Measurements from ENCODE around the gene MGAT4B.
A peak's percentile ranks its signal among the peaks of the same experiment; 100 is the strongest.

Gene MGAT4B

GRCh38 chr5:179825655-179826182, 19.1 kb upstream of the MGAT4B start:
- no peak for DNase-seq

DNA sequence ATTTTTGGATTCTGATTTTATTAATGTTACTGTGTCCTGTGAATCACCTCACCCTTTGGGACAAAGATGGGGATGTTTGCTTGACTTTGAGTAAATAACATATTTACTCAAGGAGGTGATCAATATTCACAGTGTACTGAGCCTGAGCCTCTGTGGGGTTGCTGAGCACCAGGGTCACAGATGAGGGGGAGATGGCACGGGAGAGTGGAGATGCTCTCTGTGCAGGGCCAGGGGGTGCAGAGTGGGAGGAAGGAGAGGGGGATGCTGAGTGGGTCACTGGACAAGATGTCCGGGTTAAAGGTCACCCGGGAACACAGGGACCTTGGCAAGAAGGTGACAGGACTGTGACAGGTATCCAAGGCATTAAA, 18.1 kb upstream of the MGAT4B start:
- DNase-seq, result no peak

- DNase-seq, result no peak
Measured at GRCh38 chr5:179823937-179824744, 17.5 kb upstream of the MGAT4B start.

DNA sequence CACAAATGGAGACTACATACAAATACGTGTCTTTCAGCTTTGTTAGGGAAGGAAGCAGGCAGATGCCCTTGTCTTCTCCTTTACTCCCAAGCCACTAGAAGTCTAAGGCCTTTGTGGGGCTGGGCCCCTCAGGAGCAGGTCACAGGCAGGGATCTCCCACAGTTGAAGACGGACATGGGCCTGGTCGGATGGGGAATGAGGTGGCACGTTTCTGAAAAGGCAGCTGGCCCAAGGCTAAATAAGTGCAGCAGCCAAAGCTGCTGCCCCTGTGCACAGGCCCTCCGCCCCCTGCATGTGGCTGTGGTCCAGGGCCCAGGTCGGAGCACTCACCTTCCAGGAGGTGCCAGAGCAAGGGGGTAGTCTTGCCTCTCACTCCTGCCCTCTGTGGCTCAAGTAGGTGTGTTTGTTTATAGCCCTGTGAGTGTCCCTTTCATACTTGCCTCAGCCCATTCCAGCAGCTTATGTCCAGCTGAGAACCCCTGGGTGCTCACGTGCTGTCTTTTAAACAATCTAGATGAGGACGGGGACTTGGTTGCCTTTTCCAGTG, 15.9 kb upstream of the MGAT4B start:
- no peak for DNase-seq

DNA sequence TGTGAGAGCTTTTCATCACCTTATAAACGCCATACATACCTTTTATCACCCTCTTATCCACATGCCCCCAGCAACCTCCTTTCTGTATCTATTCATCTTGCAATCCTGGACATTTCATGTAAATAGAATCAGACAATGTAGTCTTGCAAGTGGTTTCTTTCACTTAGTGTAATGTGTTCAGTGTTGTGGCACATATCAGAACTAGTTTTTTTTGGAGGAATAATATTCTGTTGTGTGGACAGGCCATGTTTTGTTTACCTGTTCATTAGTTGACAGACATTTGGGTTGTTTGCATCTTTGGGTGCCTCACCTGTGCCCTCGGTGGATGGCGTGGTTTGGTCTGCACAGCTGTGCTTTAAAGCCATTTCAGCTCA, 15.4 kb upstream of the MGAT4B start:
- no peak for DNase-seq

DNA sequence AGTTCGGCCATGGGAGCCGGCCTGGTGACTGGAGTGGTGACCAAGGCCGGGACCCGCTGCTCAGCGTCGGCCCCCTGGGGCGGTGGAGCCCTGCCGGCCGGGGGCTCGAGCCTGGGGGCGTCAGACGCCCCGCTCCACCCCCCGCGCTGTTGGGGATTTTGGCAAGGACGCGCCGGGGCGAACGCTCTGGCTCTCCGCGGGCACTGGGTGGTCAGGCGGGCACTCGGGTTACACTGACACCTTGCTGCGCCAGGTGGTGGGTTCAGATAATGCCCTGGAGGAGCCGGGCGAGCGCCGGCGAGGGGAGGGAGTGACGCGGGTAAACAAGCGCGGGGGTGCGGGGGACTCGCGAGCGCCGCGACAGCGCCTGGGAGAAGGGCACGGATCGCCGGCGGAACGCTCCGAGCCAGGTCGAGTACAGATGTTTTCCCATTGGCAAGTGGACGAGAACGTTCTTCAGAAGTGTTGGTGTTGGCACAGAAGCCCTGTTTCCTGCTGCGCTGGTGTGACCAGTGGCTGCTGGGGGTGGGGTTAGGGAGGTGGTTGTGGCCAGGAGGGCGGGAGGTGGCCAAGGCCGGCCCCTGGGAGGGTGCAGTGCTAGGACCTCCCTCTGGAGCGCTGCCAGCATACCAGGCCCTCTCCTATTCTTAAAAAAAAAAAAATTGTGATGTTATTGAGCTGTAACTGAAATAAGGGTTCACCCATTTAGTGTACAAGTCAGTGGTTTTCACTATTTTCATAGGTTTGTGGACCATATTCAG, 14.8 kb upstream of the MGAT4B start:
- peak; percentile 96 for DNase-seq

GRCh38 chr5:179820483-179821297, 14.0 kb upstream of the MGAT4B start, which contains the start of gene SQSTM1:
SQSTM1 (plus strand) TSS chr5:179820905; CDS start chr5:179820937, 32 bp downstream.
- peak; percentile 87 for DNase-seq

DNA sequence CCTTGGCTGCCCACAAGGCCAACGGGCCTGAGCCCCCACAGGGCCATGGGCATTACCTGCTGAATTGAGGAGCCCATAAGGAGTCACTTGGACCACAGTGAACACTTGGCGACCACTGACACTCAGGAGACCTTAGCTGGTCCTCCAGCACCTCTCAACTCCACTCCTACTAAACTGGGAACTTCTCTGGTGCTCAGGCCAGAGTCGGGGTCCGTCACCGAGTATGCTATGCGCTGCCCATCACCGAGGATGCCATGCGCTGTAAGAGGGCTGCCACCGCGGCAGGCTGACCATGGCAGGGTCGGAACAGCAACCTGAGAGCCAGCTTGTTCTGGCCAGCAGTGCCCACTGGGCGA, 13.4 kb upstream of the MGAT4B start:
- no peak for DNase-seq

DNA sequence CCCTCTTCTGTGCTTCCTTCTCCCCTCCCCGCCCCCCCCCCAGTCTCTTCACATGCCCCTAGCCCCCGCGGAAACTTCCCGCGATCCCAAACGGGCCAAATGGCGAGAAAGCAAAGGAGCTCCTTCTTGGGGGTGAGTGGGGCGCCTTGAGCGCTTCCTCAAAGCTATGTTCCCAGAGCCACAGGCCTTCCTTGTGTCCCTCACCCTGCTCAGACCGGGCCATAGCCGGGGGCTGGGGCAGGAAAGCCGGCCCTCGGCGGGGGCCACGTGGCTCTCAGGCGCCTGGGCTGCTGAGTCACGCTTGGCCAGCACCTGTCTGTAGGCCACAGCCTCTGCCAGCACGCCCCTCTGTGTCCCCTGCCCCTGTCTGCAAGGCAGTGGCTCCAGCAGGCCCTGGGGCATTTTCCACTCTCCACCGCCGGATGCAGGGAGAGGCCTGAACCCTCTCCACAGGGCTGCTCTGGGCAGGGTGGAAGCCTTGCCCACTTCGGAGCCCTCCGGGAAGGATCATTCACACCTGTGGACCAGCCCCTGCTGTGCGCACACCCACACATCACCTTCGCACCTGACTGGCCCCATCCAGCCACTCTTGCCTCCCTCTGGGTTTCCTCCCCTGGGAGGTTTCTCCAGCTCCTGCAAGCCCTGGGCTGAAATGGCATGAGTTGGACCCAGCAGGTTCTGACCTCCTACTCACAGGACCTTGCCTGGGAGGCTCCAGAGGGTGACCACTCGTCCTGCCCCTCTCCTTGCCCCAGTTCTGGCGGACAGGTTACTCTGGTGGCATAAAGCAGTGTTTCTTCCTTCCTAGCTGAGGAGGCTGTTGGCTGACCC, 12.8 kb upstream of the MGAT4B start:
- peak; percentile 67 for DNase-seq

GRCh38 chr5:179818746-179819295, 12.2 kb upstream of the MGAT4B start:
- peak; percentile 90 for DNase-seq

DNA sequence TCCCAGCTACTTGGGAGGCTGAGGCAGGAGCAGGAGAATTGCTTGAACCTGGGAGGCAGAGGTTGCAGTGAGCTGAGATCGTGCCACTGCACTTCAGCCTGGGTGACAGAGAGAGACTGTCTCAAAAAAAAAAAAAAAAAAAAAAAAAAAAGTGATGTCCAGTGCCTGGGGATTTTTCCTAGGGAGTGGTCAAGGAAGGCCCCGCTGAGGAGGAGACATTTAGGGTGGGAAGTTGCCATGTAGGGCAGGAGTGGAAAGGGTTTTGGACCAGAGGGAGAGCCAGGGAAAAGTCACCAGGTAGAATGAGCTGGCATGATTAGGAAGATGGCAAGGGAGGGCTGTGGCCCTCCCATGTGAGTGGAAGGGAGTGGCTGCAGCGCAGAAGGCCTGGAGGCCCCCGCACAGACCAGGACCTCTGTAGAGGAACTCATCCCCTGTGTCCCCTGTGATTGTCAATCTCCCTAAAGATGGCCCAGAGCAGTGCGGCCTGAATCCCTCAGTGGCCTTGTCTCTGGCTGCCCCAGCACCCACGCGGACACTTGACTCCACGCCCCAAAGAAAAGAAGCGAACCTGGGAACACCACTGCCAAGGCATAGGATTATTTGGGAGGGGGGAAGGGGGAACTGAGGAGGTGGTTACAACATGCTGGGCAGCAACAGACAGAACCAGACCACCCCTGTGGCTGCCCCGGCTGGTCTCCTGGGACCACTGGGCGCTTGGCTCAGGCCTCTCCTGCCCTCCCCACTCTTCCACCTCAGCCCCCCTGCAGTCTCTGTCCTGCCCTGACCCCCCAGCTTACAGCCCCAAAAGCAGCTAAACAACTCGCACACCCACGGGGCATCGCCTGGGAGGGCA, 11.5 kb upstream of the MGAT4B start:
- DNase-seq, result peak; percentile 27

GRCh38 chr5:179817470-179817840, 10.8 kb upstream of the MGAT4B start:
- no peak for DNase-seq

GRCh38 chr5:179816796-179817469, 10.3 kb upstream of the MGAT4B start:
- DNase-seq, result peak; percentile 32

GRCh38 chr5:179816401-179816795, 9.7 kb upstream of the MGAT4B start:
- no peak for DNase-seq

DNA sequence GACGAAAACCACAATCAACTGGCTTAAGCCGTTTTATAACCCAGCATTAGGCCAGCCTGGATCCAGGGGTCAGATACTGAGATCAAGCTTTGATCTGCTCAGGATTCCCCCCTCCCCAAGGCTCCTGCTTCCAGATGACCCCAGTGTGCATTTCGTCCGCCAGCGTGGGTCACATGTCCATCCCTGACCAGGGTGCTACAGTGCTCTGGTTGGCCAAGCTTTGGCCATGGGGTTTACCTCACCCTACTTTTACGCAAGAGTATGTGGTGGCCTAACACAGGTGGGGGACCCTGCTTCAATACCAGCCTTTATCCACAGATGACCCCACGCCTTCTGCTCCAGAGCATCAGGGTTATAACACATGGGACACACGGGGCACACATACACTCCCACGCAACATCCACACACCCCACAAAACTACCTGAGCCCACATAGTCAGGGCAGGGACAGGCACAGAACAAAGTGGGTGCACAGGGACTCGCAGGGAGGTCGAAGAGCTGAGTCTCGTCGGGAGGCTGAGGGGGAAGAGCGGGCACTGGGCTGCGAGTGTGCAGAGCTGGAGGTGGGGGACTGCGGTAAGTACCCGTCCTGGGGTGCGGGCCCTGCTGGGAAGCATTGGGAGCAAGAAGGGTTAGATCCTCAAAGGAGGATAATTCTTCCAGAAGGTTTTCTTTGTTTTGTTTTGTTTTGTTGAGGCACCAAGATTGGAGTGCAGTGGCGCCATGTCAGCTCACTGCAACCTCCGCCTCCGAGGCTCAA, 9.0 kb upstream of the MGAT4B start:
- DNase-seq, result no peak

- no peak for DNase-seq
Measured at GRCh38 chr5:179814090-179814489, 7.4 kb upstream of the MGAT4B start.

- no peak for DNase-seq
Measured at GRCh38 chr5:179812997-179813607, 6.4 kb upstream of the MGAT4B start.

GRCh38 chr5:179812135-179812825, 5.6 kb upstream of the MGAT4B start:
- DNase-seq, result no peak
